ENCODE results near the gene CAMK2A.

Gene CAMK2A

GRCh38 chr5:150213530-150213929 is 76.0 kb downstream of the CAMK2A start:
- Histone ChIP-seq H3K27me3 (no peaks in the 10 kb centered on the region), H3K4me1 (no peaks in the 10 kb centered on the region), H3K36me3 (no peaks in the 10 kb centered on the region), H3K9me3 (no peaks in the 10 kb centered on the region), H3K4me3 (ENCODE audit: low read depth, low read length) (no peak overlapping the region)
- no peak for TF ChIP-seq CTCF (IDR thresholded peaks at IDR 0.05; ENCODE audit: low read depth, low read length)
- no peak for DNase-seq

- TF ChIP-seq CTCF (IDR thresholded peaks at IDR 0.05; ENCODE audit: low read depth, low read length): no peak
- Histone ChIP-seq H3K4me3 (ENCODE audit: low read depth, low read length) (no peak overlapping the region), H3K9me3 (no peaks in the 10 kb centered on the region), H3K27me3 (no peaks in the 10 kb centered on the region), H3K36me3 (no peaks in the 10 kb centered on the region), H3K4me1 (no peaks in the 10 kb centered on the region)
- DNase-seq: no peak
Observed at GRCh38 chr5:150211156-150212030, 78.2 kb downstream of the CAMK2A start.

GRCh38 chr5:150210644-150211043 is 78.9 kb downstream of the CAMK2A start:
- no peak for DNase-seq
- H3K9me3 ChIP-seq: no peaks in the 10 kb centered on the region
- no peaks in the 10 kb centered on the region for H3K4me1 ChIP-seq
- H3K36me3 ChIP-seq: no peaks in the 10 kb centered on the region
- H3K4me3 ChIP-seq (ENCODE audit: low read depth, low read length): no peak overlapping the region
- H3K27me3 ChIP-seq: no peaks in the 10 kb centered on the region
- TF ChIP-seq CTCF (IDR thresholded peaks at IDR 0.05; ENCODE audit: low read depth, low read length): no peak

GRCh38 chr5:150209099-150209635 is 80.4 kb downstream of the CAMK2A start:
- no peak for DNase-seq
- Histone ChIP-seq H3K4me3 (ENCODE audit: low read depth, low read length) (no peak overlapping the region), H3K4me1 (no peaks in the 10 kb centered on the region), H3K36me3 (no peaks in the 10 kb centered on the region), H3K9me3 (no peaks in the 10 kb centered on the region), H3K27me3 (no peaks in the 10 kb centered on the region)
- TF ChIP-seq CTCF (IDR thresholded peaks at IDR 0.05; ENCODE audit: low read depth, low read length): no peak

GRCh38 chr5:150208187-150209098 is 81.1 kb downstream of the CAMK2A start:
- Histone ChIP-seq H3K36me3 (no peaks in the 10 kb centered on the region), H3K4me1 (no peaks in the 10 kb centered on the region), H3K9me3 (no peaks in the 10 kb centered on the region), H3K4me3 (ENCODE audit: low read depth, low read length) (no peak overlapping the region), H3K27me3 (no peaks in the 10 kb centered on the region)
- DNase-seq: no peak
- TF ChIP-seq CTCF (IDR thresholded peaks at IDR 0.05; ENCODE audit: low read depth, low read length): no peak
